C4-2B (cell line): ENCODE measurements around the gene ATRX.
A peak's percentile ranks its signal among the peaks of the same experiment; 100 is the strongest.

Experiments
- H3K27ac ChIP-seq: fragments of 450-650 bp; 2 replicates; pipeline ENCODE4 v1.5.1; 2017
- CTCF ChIP-seq: fragments of 450-650 bp; conservative IDR thresholded peaks from 2 replicates; pipeline ENCODE4 v1.5.1; 2017; ENCODE audit warnings: mild to moderate bottlenecking
- ZFX ChIP-seq: fragments of 450-650 bp; IDR thresholded peaks from 2 replicates; pipeline ENCODE4 v1.6.1; 2017

ATRX gene

DNA sequence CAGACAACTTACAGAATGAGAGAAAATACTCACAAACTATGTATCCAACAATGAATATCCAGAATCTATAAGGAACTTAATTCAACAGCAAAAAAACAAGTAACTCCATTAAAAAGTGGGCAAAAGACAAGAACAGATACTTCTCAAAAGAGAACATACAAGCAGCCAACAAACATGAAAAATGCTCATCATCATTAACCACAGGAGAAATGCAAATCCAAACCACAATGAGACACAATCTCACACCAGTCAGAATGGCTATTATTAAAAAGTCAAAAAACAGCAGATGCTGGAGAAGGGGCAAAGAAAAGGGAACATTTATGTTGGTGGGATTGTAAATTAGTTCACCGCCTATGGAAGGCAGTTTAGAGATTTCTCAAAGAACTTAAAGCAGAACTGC, 188.5 kb downstream of the ATRX start:
- TF ChIP-seq ZFX (no peak), CTCF (no peak)
- H3K27ac ChIP-seq = no peak overlapping the region

DNA sequence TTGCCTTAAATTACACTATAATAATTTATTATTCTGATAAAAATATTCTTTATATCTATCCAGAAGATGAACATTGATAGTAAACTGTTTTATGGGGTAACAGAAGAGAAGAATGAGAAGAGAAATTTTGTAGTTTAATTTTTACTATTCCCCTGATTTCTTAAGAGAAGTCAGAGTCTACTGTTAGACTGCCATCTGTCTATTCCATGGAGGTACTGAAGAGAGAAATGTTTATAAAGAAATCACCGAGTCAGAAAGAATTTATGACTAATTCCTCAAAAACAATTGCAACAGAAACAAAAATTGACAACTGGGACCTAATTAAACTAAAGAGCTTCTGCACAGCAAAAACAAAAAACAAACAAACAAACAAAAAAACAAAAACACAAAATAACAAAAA, 188.9 kb downstream of the ATRX start:
- H3K27ac ChIP-seq = no peak overlapping the region
- peak; percentile 26 for TF ChIP-seq CTCF
- TF ChIP-seq ZFX = no peak

DNA sequence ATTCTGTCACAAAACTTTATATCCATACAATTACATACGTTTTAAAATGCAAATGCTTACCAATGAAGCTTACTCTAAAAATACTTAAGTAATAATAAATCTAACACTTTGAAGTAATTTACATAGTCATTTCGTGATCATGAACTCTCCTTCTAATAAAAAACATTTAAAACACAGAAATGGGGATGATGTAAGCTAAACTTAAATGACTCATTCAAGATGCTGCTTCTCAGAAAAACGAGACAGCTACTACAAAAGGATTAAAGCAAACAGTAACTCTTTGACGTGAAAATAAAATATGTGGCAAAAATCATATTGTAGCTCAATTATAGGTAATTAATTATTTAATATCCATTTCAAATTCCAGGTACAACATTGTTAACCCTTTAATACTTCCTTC, 190.2 kb downstream of the ATRX start:
- no peak overlapping the region for H3K27ac ChIP-seq
- no peak for TF ChIP-seq CTCF
- TF ChIP-seq ZFX = no peak

DNA sequence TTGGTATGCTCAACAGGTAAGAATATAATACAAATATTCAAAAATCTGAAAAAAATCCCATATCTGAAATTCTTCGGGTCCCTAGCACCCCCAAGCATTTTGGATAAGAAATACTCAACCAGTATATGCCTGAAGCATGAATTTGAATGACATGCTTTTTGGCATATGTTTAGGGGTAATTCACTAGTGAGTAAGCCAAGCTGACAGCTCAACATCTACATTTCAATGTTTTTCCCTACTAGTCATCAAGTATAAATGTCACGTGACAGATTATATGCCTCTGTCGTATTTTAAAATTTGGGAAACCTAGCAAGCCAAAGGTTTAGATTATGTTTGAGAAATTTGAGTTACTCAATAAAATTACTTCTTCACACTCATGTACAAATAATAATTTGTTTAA, 213.7 kb downstream of the ATRX start:
- no peak overlapping the region for H3K27ac ChIP-seq
- TF ChIP-seq CTCF (no peak), ZFX (no peak)

DNA sequence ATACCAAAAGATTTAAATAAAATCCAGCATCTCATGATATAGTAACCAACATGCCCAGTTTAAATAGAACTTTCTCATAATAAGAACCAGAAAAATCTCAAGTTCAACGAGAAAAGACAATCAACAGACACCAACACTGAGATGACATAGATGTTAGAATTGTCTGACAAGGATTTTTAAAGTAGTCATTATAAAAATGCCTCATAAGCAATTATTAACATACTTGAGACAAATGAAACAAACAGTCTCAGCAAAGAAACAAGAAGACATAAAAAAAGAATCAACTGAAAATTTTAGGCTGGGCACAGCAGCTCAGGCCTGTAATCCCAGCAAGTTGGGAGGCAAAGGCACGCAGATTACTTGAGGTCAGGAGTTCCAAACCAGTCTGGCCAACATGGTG, 220.7 kb downstream of the ATRX start:
- TF ChIP-seq ZFX (no peak), CTCF (no peak)
- no peak overlapping the region for H3K27ac ChIP-seq

GRCh38 chrX:77564823-77565222, 221.2 kb downstream of the ATRX start:
- H3K27ac ChIP-seq = no peak overlapping the region
- TF ChIP-seq ZFX (no peak), CTCF (no peak)

GRCh38 chrX:77561372-77561771, 224.6 kb downstream of the ATRX start:
- H3K27ac ChIP-seq = no peak overlapping the region
- TF ChIP-seq ZFX (no peak), CTCF (no peak)

- no peak for TF ChIP-seq ZFX
- TF ChIP-seq CTCF = no peak
- no peak overlapping the region for H3K27ac ChIP-seq
Observed at GRCh38 chrX:77556276-77556675, 229.7 kb downstream of the ATRX start.
